Right lobe of liver (tissue), 6 donors: ENCODE data around the gene SAP30L. TPM values are rescaled to one million over a fixed set of nuclear protein-coding genes. Genes with fewer than 3 reads are reported as not detected.

Source experiments
- ATAC-seq, 4 donors: fragments of 200-7000 bp; cut with Tn5 transposase; one replicate each; pipeline ENCODE4 v1.9.1; 2020; ENCODE audit warnings: mild to moderate bottlenecking in 4 of 4, moderate library complexity in 4 of 4
- DNase-seq, 3 donors: peaks; one replicate each; pipeline ENCODE4 v3.0.0-alpha.2; 2020
- H3K27ac ChIP-seq, 3 donors: fragments of 200-600 bp; one replicate each; pipeline ENCODE4 v1.8.0; 2022
- H3K27me3 ChIP-seq, 2 donors: fragments of 200-600 bp; one replicate each; pipeline ENCODE4 v1.8.0; 2022
- H3K36me3 ChIP-seq, 4 donors: fragments of 200-600 bp; sonication (generic) in 1 of 4; one replicate each; pipeline versions ENCODE4 v1.5.1 to v1.8.0; 2017 to 2022; ENCODE audit warnings: control low read depth in 1 of 4
- H3K4me1 ChIP-seq, 4 donors: fragments of 200-600 bp; sonication (generic) in 1 of 4; one replicate each; pipeline versions ENCODE4 v1.5.1 to v1.8.0; 2017 to 2022; ENCODE audit warnings: control low read depth in 1 of 4
- H3K4me3 ChIP-seq, 3 donors: fragments of 200-600 bp; one replicate each; pipeline ENCODE4 v1.8.0; 2022
- H3K9me3 ChIP-seq, 4 donors: fragments of 200-600 bp; sonication (generic) in 1 of 4; one replicate each; pipeline versions ENCODE4 v1.5.1 to v1.8.0; 2017 to 2022; ENCODE audit warnings: control low read depth in 1 of 4
- CTCF ChIP-seq, 4 donors: fragments of 200-600 bp in 3 of 4; fragments of 450-650 bp in 1 of 4; IDR thresholded peaks; one replicate each; pipeline versions ENCODE4 v1.5.1 to v1.8.0; 2016 to 2022; ENCODE audit warnings: antibody characterized with exemption in 4 of 4, mild to moderate bottlenecking in 2 of 4
- POLR2A ChIP-seq: fragments of 450-650 bp; IDR thresholded peaks from one replicate; pipeline ENCODE4 v1.6.1; 2017; ENCODE audit warnings: antibody characterized with exemption, mild to moderate bottlenecking
- WGBS: methylation state at CpG from one replicate; pipeline ENCODE4 v1.1.6; 2018; ENCODE audit warnings: low coverage, low lambda C conversion rate; ENCODE audit not compliant: insufficient coverage; ENCODE audit errors: missing lambda C conversion rate; 5-methylcytosine and 5-hydroxymethylcytosine counted together
- intact Hi-C, 2 donors: fragments of 100-400 bp; cut with DNase I; formaldehyde crosslinking; loops; one replicate each; pipeline versions ENCODE4 v1.11.2 to v1.14.1; 2022
- total RNA-seq, 6 experiments: library from RNA; depleted of rRNA in 2 of 6; stranded (reverse); fragments of >200 nt in 2 of 6; fragmentation: NEBNext Ultra II Directional in 3 of 6; extraction: Animal tissue kit (Norgen Biotek cat#: 25700) in 3 of 6; gene quantifications; one replicate each; pipeline versions ENCODE4 v1.1.0 to v1.2.4, GENCODE V29; 2016 to 2023
- donor health status: DM: no; HTN: yes; CAD: no.
- donor health status: DM: no; HTN: no; CAD: no.
- donor health status: DM: no; HTN: no; CAD: no.
- donor health status: DM: no; HTN: yes; CAD: no.
- donor health status: DM: no; HTN: yes; CAD: no.

SAP30L gene
- total RNA-seq, 6 experiments from 2014 or later: 9.7 to 24.9 (median 20.1) TPM

GRCh38 chr5:154470947-154471870 is 25.4 kb downstream of the SAP30L start:
- intact Hi-C loops: loop anchor here in 1 of 2 donors (10.0 kb wide), 1 partner anchor 154 kb away; no protein-coding TSS in a partner anchor
- WGBS: 19% methylated on average over 11 of the region's 11 CpGs
- peaks cover 27 to 39% of the 10 kb centered on the region in 2 donors for H3K27me3 ChIP-seq
- H3K4me1 ChIP-seq: peaks cover 0 to 19% (median 0%) of the 10 kb centered on the region in 4 donors
- TF ChIP-seq POLR2A: no peak
- no peak for TF ChIP-seq CTCF (IDR thresholded peaks at IDR 0.05)
- H3K27ac ChIP-seq: no peak overlapping the region
- H3K4me3 ChIP-seq: no peak overlapping the region
- H3K9me3 ChIP-seq: no peaks in the 10 kb centered on the region
- DNase-seq (no peak), ATAC-seq (no peak)
- H3K36me3 ChIP-seq: no peaks in the 10 kb centered on the region

- peaks cover 34 to 55% of the 10 kb centered on the region in 2 donors for H3K27me3 ChIP-seq
- WGBS: 5% methylated on average over 23 of the region's 35 CpGs
- intact Hi-C loops: loop anchor here in 1 of 2 donors (10.0 kb wide), 1 partner anchor 152 kb away; no protein-coding TSS in a partner anchor
- DNase-seq (no peak), ATAC-seq (no peak)
- H3K9me3 ChIP-seq: no peaks in the 10 kb centered on the region
- peaks cover 0 to 21% (median 0%) of the 10 kb centered on the region in 4 donors for H3K4me1 ChIP-seq
- no peaks in the 10 kb centered on the region for H3K36me3 ChIP-seq
- no peak for TF ChIP-seq POLR2A
- TF ChIP-seq CTCF (IDR thresholded peaks at IDR 0.05): no peak
- no peak overlapping the region for H3K4me3 ChIP-seq
- no peak overlapping the region for H3K27ac ChIP-seq
These were observed 27.2 kb downstream of the SAP30L start for GRCh38 chr5:154472871-154473580.

GRCh38 chr5:154473581-154474283 is 27.9 kb downstream of the SAP30L start:
- no peak overlapping the region for H3K4me3 ChIP-seq
- peaks cover 0 to 21% (median 0%) of the 10 kb centered on the region in 4 donors for H3K4me1 ChIP-seq
- no peak overlapping the region for H3K27ac ChIP-seq
- WGBS: 12% methylated on average over 14 of the region's 40 CpGs
- DNase-seq (no peak), ATAC-seq (no peak)
- peaks cover 36 to 55% of the 10 kb centered on the region in 2 donors for H3K27me3 ChIP-seq
- TF ChIP-seq POLR2A (no peak), CTCF (IDR thresholded peaks at IDR 0.05) (no peak)
- H3K9me3 ChIP-seq: no peaks in the 10 kb centered on the region
- intact Hi-C loops: loop anchor here in 1 of 2 donors (10.0 kb wide), 1 partner anchor 151 kb away; no protein-coding TSS in a partner anchor
- H3K36me3 ChIP-seq: no peaks in the 10 kb centered on the region
